Activated T-helper 1 cell treated with anti-CD3 and anti-CD28 coated beads, Interleukin-12 subunit alpha, Interleukin-12 subunit beta, Interleukin-2, Interleukin-4 antibody, amounts not matched to agents 30 ng/mL and 10 ng/mL and 1 ng/mL, durations not matched to agents 14 hours and 24 hours and 36 hours (primary cell): ENCODE data around the gene PNMA8C. TPM values are rescaled to one million over a fixed set of nuclear protein-coding genes. Genes with fewer than 3 reads are reported as not detected.

Experiments
- DNase-seq: peaks from one replicate; pipeline ENCODE4 v3.0.0; 2021; ENCODE audit warnings: low spot score
- H3K27ac Mint-ChIP-seq: one replicate; pipeline ENCODE4 v1.8.0; 2021; ENCODE audit warnings: mild to moderate bottlenecking, mixed read lengths
- H3K27me3 Mint-ChIP-seq: one replicate; pipeline ENCODE4 v1.8.0; 2022; ENCODE audit warnings: mild to moderate bottlenecking, moderate library complexity, mixed read lengths; ENCODE audit not compliant: insufficient read depth
- H3K36me3 Mint-ChIP-seq: one replicate; pipeline ENCODE4 v1.8.0; 2021; ENCODE audit warnings: low read depth, mixed read lengths
- H3K4me1 Mint-ChIP-seq: one replicate; pipeline ENCODE4 v1.8.0; 2021; ENCODE audit warnings: low read depth, mixed read lengths
- H3K4me3 Mint-ChIP-seq: one replicate; pipeline ENCODE4 v1.8.0; 2021; ENCODE audit warnings: mild to moderate bottlenecking, moderate library complexity, mixed read lengths
- H3K9me3 Mint-ChIP-seq: one replicate; pipeline ENCODE4 v1.8.0; 2021; ENCODE audit warnings: mixed read lengths
- intact Hi-C: fragments of 100-400 bp; cut with micrococcal nuclease; formaldehyde crosslinking; loops from one replicate; pipeline ENCODE4 v1.15.1; 2024
- total RNA-seq: library from RNA; stranded (reverse); gene quantifications from 2 replicates; pipeline ENCODE4 v1.2.3, GENCODE V29; 2022

The PNMA8C gene
- total RNA-seq, 1 donor from 2014 or later, result not detected

DNA sequence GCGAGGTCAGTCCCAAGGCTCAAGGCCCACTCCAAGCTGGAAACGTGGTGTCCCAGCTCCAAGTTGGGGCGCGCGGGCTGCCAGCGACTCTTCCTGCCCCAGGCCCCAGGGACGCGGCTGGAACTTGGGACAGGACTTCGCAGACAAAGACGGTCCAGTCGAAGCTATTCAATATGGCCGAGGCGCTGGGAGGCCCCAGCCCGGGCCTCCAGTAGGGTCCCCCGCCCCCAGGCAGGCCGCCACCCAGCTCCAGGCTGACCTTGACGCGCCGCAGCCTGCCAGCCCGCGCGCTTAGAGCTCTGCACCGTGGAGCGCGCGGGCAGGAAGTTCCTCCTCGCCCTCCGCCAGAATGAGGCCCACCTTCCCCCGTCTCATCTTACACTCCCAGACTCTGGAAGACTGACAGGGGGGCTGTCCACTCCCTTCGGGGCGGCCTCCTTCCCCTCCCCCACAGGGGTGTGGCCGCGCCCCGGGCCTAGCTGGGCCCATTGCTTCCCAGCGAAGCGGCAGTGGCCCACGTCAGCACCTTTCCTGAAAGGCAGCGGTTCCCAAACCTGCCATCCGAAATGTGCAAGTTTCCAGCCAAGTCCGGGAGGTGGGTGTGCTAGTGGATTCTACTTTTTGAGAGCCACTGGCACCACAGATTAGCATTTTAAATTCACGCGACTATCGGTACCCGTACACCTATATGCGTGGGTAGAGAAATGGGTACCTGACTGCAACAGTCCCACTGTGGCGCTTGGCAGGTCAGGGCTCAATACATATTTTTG lies 15.3 kb downstream of the PNMA8C start, which contains the start of gene CCDC8:
TSS of gene CCDC8 (minus strand) at position 303 of the 770 bp plus-strand sequence. CDS start 754 bp downstream, outside the sequence.
- intact Hi-C loops, result no loop called here
- no peaks in the 10 kb centered on the region for H3K36me3 Mint-ChIP-seq
- peaks cover 63% of the 10 kb centered on the region for H3K27me3 Mint-ChIP-seq
- H3K4me3 Mint-ChIP-seq, result no peak within 1 kb of the TSS
- H3K4me1 Mint-ChIP-seq, result peaks cover 5% of the 10 kb centered on the region
- no peak for DNase-seq
- H3K9me3 Mint-ChIP-seq, result no peaks in the 10 kb centered on the region
- H3K27ac Mint-ChIP-seq, result no peak within 1 kb of the TSS

DNA sequence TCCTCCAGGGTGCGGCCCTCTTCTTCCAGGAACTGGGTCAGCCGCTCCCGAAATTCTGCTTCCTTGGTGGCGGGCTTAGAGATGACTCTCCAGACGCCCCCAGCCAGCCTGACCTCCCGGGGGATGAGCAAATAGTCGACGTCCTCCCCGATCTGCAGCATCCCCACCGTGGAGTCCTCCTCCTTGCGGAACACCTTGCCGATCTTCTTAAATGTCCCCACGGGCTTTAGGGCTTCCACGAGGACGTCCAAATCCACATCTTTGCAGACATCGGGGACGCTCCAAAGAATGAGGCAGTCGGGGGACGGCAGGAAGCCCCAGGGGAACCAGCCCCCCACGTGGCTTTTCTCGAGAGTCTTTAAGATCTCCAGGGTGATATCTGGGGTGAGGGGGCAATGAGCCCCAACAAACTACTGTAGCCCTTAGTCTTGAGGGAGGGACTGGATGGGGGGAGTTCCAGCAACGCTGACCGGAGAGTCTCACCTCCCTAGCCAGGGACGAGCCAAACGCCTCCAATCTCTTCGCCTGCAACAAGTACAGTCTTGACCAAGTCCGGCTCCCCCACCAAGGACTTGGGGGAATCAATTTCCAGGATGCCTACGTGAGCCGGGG lies 16.0 kb downstream of the PNMA8C start:
- no peak overlapping the region for H3K27ac Mint-ChIP-seq
- no peaks in the 10 kb centered on the region for H3K36me3 Mint-ChIP-seq
- no peak for DNase-seq
- H3K9me3 Mint-ChIP-seq, result no peaks in the 10 kb centered on the region
- intact Hi-C loops, result no loop called here
- peaks cover 6% of the 10 kb centered on the region for H3K4me1 Mint-ChIP-seq
- no peak overlapping the region for H3K4me3 Mint-ChIP-seq
- H3K27me3 Mint-ChIP-seq, result peaks cover 67% of the 10 kb centered on the region

DNA sequence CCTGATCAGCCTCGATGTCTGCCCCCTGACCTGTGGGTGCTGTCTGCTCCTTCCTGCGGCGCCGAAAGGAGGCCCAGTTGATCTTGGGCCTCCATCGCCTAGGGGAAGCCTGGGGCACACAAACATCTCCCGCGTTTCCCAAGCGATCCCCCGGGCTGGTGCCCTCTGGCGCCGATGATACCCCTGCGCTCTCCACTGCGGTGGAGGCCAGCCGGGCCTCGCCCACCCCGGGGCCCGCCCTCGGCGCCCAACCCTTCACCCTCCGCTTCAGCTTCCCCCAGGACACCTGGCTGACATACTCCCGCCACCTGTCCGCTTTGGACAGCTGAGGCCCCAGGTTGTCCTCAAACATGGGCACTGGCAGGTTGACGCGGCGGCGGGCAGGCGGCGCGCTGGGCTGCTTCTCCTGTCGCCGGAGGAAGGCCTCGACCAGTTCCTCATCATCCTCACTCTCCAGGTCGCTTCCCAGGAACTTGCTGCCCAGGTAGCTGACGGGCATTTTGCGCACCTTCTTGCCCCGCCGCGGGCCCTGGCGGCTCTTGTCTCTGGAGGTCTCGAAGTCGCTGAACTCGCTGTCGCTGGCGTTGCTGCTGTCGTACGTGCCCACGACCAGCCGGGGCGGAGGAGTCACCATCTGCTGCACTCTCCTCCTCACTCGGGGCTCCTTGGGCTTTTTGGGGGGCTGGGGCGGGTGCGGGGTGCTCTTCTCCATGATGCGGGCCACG lies 16.6 kb downstream of the PNMA8C start:
- H3K4me1 Mint-ChIP-seq, result peaks cover 6% of the 10 kb centered on the region
- no peak overlapping the region for H3K27ac Mint-ChIP-seq
- H3K36me3 Mint-ChIP-seq, result no peaks in the 10 kb centered on the region
- intact Hi-C loops, result no loop called here
- H3K4me3 Mint-ChIP-seq, result no peak overlapping the region
- DNase-seq, result no peak
- H3K9me3 Mint-ChIP-seq, result no peaks in the 10 kb centered on the region
- peaks cover 68% of the 10 kb centered on the region for H3K27me3 Mint-ChIP-seq

DNA sequence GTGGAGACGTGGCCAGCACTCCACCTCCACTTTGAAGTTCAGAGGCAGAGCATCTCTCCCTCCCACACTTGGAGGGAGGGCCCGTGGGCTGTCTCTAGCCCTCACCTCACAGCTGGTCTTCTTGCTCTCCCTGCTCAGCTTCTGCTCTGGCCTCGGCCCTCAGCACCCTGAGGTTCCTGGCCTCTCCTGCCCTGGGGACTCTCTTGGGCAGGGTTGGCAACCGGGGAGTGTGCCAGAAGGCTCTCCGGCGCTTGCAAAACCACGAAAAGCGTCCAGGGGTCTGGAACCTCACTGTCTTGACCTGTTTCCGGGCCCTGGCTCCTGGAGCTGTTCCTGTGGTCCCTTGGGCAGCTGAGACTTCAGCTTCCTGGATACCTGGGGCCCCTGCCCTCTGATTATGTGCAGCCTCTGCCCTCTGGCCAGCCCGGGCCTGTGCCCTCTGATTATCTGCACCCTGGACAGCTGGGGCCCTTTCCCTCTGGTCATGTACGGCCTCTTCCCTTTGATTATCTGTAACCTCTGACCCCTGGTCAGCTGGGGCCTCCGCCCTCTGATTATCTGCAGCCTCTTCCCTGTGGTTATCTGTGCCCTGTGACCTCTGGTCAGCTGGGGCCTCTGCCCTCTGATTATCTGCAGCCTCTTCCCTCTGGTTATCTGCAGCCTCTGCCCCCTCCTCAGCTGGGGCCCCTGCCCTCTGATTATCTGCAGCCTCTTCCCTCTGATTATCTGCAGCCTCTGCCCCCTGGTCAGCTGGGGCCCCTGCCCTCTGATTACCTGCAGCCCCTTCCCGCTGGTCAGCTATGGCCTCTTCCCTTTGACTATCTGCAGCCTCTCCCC lies 17.4 kb downstream of the PNMA8C start:
- Mint-ChIP-seq H3K4me3 (no peak overlapping the region), H3K27ac (no peak overlapping the region), H3K9me3 (no peaks in the 10 kb centered on the region), H3K27me3 (peaks cover 69% of the 10 kb centered on the region), H3K36me3 (no peaks in the 10 kb centered on the region), H3K4me1 (peaks cover 6% of the 10 kb centered on the region)
- no peak for DNase-seq
- intact Hi-C loops, result no loop called here

DNA sequence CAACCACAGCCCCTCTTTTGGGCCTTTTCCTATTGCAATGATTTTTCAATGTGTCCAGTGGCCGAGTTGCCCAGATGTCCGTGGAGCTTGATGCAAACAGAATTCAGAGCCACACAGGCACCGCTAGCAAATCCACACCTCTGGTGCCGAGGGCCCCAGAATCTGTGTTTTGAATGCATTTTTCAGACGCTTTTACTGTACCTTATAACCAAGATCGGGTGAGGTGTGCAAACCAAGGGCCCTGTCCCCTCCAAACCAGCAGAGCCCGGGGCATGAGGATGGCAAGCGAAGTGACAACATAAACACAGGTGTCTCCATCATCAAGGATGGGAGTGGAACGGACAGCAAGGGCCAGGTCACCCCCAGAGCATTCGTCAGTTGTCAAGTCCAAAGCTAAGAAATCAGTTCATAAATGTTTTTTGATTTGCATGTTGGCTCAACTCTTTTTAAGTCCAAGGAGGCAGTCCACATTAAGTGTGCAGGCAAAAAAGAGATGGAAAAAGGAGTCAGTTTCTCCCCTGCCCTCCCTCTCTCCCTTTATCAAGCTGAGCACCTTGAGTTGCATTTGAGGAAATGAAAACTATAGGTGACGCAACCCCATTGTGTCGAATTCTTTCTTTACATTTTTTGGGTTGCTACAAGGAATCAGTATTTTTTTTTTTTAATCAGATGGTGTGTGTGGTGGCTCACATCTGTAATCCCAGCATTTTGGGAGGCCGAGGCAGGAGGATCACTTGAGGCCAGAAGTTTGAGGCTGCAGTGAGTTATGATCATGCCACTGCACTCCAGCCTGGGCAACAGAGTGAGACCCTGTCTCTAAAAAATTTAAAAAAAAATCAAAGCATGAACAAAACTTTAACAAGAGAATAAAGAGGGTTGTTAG lies 18.3 kb downstream of the PNMA8C start:
- Mint-ChIP-seq H3K36me3 (no peaks in the 10 kb centered on the region), H3K4me1 (peaks cover 6% of the 10 kb centered on the region), H3K27ac (no peak overlapping the region), H3K27me3 (peaks cover 68% of the 10 kb centered on the region), H3K9me3 (no peaks in the 10 kb centered on the region), H3K4me3 (no peak overlapping the region)
- intact Hi-C loops, result no loop called here
- DNase-seq, result no peak

- Mint-ChIP-seq H3K4me3 (no peak overlapping the region), H3K9me3 (no peaks in the 10 kb centered on the region), H3K27ac (no peak overlapping the region), H3K36me3 (no peaks in the 10 kb centered on the region), H3K4me1 (peaks cover 6% of the 10 kb centered on the region), H3K27me3 (peaks cover 69% of the 10 kb centered on the region)
- intact Hi-C loops, result no loop called here
- no peak for DNase-seq
These were observed 19.5 kb downstream of the PNMA8C start for GRCh38 chr19:46409191-46409590.

- peaks cover 73% of the 10 kb centered on the region for H3K27me3 Mint-ChIP-seq
- no peak overlapping the region for H3K4me3 Mint-ChIP-seq
- H3K36me3 Mint-ChIP-seq, result no peaks in the 10 kb centered on the region
- DNase-seq, result no peak
- peaks cover 6% of the 10 kb centered on the region for H3K4me1 Mint-ChIP-seq
- intact Hi-C loops, result no loop called here
- H3K9me3 Mint-ChIP-seq, result no peaks in the 10 kb centered on the region
- H3K27ac Mint-ChIP-seq, result no peak overlapping the region
These were observed 20.1 kb downstream of the PNMA8C start for GRCh38 chr19:46408664-46409039.

- Mint-ChIP-seq H3K9me3 (no peaks in the 10 kb centered on the region), H3K36me3 (no peaks in the 10 kb centered on the region), H3K27me3 (peaks cover 75% of the 10 kb centered on the region), H3K4me3 (no peak overlapping the region), H3K27ac (no peak overlapping the region), H3K4me1 (peaks cover 6% of the 10 kb centered on the region)
- no peak for DNase-seq
- intact Hi-C loops, result no loop called here
These were observed 20.7 kb downstream of the PNMA8C start for GRCh38 chr19:46407856-46408663.

GRCh38 chr19:46406976-46407375 lies 21.8 kb downstream of the PNMA8C start:
- H3K36me3 Mint-ChIP-seq, result no peaks in the 10 kb centered on the region
- no peak for DNase-seq
- H3K27me3 Mint-ChIP-seq, result peaks cover 74% of the 10 kb centered on the region
- no peak overlapping the region for H3K4me3 Mint-ChIP-seq
- H3K9me3 Mint-ChIP-seq, result no peaks in the 10 kb centered on the region
- no peak overlapping the region for H3K27ac Mint-ChIP-seq
- H3K4me1 Mint-ChIP-seq, result peaks cover 6% of the 10 kb centered on the region
- intact Hi-C loops, result no loop called here

DNA sequence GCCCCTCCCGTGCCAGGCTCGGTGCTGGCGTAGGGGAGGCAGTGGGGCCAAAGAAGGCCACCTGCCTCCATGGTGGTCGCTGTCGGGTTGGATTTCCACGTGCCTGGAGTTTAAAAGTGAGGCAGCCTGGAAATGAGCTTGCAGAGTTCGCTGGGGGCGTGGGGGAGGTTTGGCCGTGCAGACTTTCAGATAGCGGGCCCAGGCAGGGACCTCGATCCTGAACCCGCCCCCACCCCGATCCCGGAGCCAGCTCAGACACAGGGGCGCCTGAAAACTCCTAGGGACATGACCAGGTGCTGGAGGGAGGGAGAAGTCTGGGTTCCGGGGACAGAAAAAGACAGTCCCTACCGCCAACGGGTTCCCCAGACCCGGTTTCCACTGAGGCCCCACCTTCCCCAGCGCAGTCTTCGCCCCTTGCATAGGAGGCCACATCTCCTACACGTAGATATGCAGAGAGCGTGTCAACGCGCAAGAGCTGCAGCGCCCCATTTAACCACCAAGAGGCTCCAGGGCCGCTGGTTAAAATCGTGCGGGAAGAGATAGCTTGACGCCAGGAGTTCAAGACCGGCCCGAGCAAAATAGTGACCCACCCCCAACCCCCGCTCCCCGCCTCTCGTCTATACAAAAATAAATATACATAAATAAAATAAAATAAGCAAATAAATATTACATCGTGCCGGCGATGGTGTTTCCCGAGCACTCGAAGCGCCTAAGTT lies 23.8 kb downstream of the PNMA8C start:
- H3K27ac Mint-ChIP-seq, result no peak overlapping the region
- no peaks in the 10 kb centered on the region for H3K9me3 Mint-ChIP-seq
- no peak for DNase-seq
- no peaks in the 10 kb centered on the region for H3K36me3 Mint-ChIP-seq
- H3K4me1 Mint-ChIP-seq, result peaks cover 6% of the 10 kb centered on the region
- H3K27me3 Mint-ChIP-seq, result peaks cover 66% of the 10 kb centered on the region
- intact Hi-C loops, result loop anchor here (2.0 kb wide), 1 partner anchor 22 kb away; no protein-coding TSS in a partner anchor
- no peak overlapping the region for H3K4me3 Mint-ChIP-seq
